H1 (cell line): ENCODE measurements around the gene PHKA2. TPM values are rescaled to one million over a fixed set of nuclear protein-coding genes. Genes with fewer than 3 reads are reported as not detected.

Experiments used
- EZH2 ChIP-seq: fragments of 200-600 bp; sonication (generic); IDR thresholded peaks from 2 replicates; pipeline ENCODE4 v1.7.1; 2012; ENCODE audit warnings: low read depth, mild to moderate bottlenecking, moderate library complexity, low read length, inconsistent platforms; ENCODE audit not compliant: severe bottlenecking
- RFX5 ChIP-seq: IDR thresholded peaks from 2 replicates; pipeline ENCODE4 v1.6.1; 2011; ENCODE audit warnings: low read depth, low read length, improper control_type of control experiment, borderline replicate concordance
- SIN3A ChIP-seq, 2 experiments: IDR thresholded peaks in 1 of 2; conservative IDR thresholded peaks in 1 of 2; 2 replicates each; pipeline ENCODE4 v1.6.1; 2011 to 2012; ENCODE audit warnings: low read length in 2 of 2, improper control_type of control experiment in 1 of 2, low read depth in 1 of 2, mild to moderate bottlenecking in 1 of 2
- TCF12 ChIP-seq: IDR thresholded peaks from 2 replicates; pipeline ENCODE4 v1.6.1; 2011; ENCODE audit warnings: low read depth, mild to moderate bottlenecking, low read length
- polyA plus RNA-seq, 7 experiments: library from polyadenylated mRNA; depleted of rRNA in 3 of 7; stranded (reverse) in 5 of 7; unstranded in 2 of 7; fragments of >200 nt in 5 of 7; fragments of 200-250 nt in 2 of 7; gene quantifications; 1 replicate in 5 of 7; 2 replicates in 1 of 7; 4 replicates in 1 of 7; pipeline versions ENCODE4 v1.2.1 to v1.2.3, GENCODE V29; 2011 to 2013; ENCODE audit warnings: missing spikeins in 2 of 7, mixed read lengths in 2 of 7
- total RNA-seq: library from RNA; stranded (reverse); fragmentation: NEBNext Ultra II Directional; extraction: Animal tissue kit (Norgen Biotek cat#: 25700); gene quantifications from 2 replicates; pipeline ENCODE4 v1.2.1, GENCODE V29; 2021

PHKA2 gene
- total and polyA plus RNA-seq, 2 of the 8 experiments (the other 6 are each of a cell fraction or from before 2014, with no cell fraction given): 28.1 to 35.8 TPM

GRCh38 chrX:19003756-19004155 lies 19.8 kb upstream of the PHKA2 start (continued):
- no peak for TF ChIP-seq TCF12
- TF ChIP-seq EZH2: no peak
- no peak for TF ChIP-seq RFX5
- no peak for TF ChIP-seq SIN3A (conservative IDR thresholded peaks at IDR 0.05 in 1 of 2, IDR thresholded peaks at IDR 0.05 in 1 of 2; ENCODE audit: low read depth in 1 of 2, low read length in 2 of 2)
